GF-D8 (cell line): ENCODE results near the gene STK32B.
"Not testable (repeated sequence)": the region's sequence is repeated elsewhere in the genome, so short reads cannot be mapped to it uniquely, and the experiment has no call there.

Experiments used
- DNase-seq: peaks from one replicate; lab custom pipeline; 2025; lab: John Stamatoyannopoulos, UW

Gene STK32B

DNA sequence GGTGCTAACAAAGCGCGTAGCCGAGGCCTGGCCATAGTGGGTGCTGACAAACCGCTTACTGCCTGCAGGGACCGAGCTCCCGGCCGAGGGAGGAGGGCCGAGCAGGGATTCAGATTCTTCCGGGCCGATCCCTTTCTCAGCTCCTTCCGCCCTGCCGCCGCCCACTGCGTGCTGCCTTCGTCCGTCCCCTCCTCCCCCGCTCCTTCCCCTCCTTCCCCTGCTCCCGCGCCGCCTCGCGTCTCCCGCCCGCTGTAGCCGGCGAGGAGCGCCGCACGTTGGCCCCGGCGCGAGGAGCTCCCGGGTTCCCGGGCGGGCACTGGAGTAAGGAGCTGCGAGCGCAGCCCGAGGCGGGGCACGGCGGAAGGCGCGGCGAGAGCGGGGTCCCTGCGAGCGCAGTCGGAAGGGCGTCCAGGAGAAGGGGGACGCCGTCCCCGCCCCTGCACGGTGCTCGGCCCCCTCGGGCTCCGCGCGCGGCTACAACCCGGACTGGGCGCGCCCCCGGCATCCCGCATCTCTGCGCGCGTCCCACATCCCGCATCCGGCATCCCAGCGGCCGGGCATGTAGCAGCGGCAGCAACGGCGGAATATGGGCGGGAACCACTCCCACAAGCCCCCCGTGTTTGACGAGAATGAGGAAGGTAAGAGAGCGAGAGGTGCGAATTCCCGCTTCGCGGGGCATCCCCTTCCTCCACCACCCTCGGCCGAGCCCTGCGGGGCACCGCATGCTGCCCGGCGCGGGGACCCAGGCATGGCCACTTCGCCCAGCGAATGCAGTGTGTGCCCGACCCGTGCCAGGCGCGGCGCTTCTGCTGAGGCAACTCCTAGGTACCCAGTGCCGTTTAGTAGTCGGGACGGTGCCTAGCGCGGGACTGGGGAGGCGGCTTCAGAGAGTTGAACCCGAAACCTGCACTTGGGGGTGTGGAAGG, at the start of gene STK32B:
TSS of gene STK32B (plus strand) at position 203 of the 926 bp plus-strand sequence.
- no peak for DNase-seq

DNA sequence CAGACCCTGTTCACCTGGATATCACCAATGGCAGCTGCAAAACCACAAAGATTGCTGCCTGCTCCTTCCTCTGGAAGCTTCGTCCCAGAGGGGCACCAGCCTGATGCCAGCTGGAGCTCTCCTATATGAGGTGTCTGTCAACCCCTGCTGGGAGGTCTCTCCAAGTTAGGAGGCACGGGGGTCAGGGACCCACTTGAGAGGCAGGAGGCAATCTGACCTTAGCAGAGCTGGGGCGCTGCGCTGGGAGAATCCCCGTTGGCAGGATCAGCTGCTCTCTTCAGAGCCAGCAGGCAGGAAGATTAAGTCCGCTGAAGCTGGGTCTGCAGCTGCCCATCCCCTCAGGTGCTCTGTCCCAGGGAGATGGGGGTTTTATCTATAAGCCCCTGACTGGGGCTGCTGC, 49.6 kb upstream of the STK32B start:
- DNase-seq = not testable (repeated sequence)

DNA sequence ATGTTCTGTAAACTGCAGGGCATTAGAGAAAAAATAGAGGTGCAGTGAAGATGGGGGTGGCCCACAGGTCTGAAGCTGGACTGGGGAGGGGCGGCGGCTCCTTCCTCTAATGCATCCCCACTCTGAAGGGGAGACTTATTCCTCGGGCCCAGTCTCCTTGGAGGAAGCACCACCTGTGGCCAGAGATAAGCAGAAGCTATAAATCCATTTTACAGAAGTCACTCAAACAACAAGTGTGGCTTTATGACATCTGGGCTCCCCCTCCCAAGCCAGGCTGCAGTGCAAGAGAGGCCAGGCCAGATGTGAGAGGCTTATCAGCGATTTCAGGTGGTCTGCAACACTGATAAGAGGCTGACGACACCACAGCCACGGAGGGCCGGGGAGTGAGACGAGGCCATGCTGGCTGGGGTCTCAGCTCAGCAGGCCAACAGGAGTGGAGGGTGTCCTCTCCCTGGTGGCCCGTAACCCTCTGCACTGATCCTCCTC, 47.9 kb upstream of the STK32B start:
- no peak for DNase-seq

DNA sequence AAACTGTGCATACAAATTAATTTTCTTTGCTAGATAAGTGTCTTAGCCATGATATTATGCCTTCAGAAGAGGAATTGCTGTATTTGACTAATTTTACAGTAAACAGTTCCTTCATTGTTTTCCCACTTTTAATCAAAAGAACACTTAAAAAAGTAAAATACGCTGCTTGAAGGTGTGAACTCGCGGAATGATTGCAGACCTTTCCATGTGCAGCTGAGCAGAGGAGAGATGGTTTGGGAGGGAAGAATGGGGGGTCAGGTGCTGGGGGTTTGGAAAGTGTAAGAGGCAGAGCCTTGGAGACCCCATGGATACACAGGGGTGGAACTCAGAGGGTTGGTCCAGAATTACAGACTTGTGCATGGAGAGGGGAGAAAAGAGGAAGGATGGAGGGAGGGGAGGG, 47.4 kb upstream of the STK32B start:
- DNase-seq = no peak

DNA sequence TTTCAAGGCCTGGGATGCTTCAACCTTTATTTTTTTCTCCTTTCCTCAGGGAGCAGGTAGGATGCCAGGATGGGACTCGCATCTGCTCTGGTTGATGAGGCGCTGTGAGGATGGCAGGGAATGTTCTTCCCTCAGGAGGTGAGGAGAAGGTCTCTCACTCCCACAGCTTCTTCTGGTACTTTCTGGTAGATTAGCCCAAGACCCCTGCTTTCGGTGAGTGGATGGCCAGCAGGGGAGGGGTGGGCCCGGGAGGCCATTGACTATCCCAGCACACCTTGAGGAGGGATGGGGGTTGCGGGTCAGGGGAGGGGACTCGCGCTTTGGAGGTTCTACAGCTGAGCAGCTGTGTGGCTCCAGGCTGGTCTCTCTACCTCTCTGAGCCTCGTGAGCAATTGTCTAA, 46.8 kb upstream of the STK32B start:
- no peak for DNase-seq

DNA sequence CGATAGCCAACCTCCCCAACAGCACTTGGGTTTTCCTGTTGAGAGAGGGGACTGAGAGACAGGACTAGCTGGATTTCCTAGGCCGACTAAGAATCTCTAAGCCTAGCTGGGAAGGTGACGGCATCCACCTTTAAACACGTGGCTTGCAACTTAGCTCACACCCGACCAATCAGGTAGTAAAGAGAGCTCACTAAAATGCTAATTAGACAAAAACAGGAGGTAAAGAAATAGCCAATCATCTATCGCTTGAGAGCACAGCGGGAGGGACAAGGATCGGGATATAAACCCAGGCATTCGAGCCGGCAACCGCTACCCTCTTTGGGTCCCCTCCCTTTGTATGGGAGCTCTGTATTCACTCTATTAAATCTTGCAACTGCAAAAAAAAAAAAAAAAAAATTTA, 44.3 kb upstream of the STK32B start:
- DNase-seq = not testable (repeated sequence)

DNA sequence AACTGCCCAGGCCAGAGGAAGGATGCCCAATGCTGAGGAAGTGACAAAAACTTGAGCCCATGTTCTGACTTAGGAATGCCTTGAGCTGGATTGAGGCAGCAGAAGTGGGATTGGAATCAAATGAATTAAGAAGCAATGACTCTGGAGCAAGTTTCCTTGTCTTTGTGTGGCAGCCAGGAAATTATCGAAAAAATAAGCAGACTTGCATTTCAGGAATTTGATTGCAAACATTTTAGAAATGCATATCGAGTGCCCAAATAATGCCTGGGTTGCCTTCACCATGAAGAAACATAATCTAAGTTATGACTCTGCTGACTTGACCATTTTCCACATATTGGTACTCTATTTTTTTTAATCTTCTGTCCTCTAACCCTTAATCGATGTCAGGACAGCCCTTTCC, 41.5 kb upstream of the STK32B start:
- no peak for DNase-seq

DNA sequence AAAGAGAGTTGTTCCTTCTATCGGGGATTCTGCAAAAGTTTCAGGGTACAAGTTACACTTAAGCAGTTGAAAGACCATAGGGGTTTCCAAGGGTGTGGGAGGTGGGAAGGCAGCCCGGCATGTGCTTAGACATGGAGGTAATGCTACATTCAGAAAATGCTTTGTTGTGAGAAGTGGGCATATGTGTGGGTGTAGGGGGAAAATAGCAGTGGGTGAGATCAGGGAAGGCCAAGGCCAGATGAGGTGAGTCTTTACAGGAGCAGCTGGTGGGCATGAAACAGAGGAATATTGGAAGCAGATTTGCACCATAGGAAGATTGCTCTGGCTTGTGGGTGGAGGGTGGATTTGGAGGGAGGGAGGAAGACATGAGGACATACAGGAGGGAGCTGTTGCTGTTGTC, 40.3 kb upstream of the STK32B start:
- DNase-seq = no peak

DNA sequence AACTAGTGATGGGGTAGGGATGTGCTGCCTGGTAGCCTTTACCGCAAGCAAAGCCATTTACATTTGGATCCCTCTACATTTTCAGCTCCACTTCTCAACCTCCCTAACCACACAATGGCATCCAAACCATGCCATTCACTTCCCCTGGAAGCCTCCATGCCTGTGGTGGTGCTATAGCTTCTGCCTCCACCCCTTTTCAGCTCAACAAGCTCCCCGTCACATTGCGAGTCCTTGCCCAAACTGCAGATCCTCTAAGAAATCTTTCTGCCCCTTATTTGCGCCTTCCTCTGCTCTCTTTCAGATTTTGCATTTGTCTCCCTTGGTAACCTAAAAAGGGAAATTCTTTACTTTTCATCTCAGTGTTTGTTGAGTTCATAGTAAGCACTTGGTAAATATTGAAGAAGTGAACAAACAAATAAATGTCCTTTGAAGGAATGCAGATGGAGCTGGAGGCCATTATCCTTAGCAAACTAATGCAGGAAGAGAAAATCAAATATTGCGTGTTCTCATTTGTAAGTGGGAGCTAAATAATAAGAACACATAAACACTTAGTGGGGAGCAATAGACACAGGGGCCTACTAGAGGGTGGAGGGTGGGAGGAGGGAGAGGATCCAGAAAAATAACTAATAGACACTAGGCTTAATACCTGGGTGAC, 38.9 kb upstream of the STK32B start:
- no peak for DNase-seq

DNA sequence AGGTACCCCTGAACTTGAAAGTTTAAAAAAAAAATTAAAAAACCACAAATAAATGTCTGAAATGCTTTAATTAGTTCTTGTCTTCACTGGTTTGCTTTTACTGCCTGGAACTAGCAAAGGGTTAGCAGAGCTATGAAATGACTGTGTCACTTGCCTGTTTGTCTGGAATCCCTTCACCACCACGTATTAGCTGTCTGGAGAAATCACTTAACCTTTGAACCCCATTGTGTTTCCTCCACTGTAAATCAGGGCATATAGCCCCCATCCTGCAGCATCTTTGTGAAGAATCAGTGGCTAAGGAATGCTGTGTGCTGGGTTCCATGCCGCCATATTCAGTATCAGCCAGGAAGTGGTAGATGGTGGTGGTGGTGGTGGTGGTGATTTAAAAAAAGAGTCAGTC, 38.3 kb upstream of the STK32B start:
- DNase-seq = no peak

DNA sequence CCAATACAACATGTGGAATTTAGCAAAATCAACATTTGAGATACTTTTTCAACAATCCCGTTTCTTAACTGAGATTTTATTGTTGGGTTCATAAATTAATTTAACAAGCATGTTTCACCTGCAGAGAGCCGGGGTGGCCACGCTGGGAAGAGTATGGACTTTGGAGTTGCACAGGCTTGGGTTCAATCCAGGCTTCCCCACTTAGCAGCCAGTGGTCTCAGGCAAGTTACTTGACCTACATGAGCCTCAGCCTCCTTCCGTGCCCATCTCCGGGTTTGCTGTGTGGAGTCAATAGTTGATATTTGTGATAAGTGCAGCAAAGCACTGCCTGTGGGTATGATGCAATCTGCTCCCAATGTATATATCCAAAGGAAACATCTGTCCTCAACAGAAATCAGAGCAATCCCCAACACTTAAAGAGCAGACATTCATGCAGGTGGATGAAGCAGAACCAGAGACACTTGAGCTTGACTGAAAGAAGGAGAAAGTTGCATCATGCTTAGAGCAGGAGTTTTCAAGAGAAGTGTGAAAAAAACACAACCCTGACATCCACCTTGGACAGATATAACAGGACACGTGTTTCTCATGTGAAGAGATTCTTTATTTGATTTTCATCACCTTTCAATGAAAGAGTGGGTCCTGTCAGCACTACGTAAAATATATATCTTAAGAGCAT, 37.1 kb upstream of the STK32B start:
- no peak for DNase-seq

DNA sequence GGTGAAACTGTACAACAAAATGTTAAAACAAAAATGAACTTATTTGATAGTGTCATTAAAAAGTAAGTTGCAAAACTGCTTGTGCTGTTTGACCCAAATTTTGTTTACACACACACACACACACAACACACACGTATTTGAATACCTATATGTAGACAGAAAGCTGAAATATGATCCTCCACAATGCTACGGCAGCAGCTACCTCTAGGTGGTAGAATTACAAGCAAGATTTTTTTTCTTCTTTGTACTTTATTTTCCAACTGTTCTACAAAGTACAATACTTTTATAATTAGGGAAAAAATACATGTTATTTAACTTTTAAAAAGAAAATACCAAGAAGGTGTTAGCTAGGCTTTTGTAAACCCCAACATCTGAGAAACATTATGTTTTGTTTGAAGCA, 33.2 kb upstream of the STK32B start:
- no peak for DNase-seq

DNA sequence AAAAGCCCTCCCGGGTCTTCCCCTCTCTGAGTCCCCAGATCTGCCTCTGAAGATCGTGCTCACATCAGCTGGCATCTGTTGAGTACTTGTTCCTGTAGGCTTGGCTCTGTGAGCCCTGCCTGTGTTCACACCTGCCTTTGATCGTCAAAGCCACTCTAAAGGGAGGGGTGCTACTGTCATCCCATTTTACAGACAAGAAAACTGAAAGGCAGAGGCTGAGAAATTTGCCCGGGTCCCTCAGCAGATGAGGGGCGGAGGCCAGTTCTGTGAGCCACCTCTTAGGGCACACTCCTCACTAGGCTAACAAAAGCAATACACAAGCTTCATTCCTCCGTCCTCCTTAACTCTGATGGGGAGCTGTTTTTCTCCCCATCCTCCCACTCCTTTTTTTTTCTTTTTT, 32.7 kb upstream of the STK32B start:
- no peak for DNase-seq

DNA sequence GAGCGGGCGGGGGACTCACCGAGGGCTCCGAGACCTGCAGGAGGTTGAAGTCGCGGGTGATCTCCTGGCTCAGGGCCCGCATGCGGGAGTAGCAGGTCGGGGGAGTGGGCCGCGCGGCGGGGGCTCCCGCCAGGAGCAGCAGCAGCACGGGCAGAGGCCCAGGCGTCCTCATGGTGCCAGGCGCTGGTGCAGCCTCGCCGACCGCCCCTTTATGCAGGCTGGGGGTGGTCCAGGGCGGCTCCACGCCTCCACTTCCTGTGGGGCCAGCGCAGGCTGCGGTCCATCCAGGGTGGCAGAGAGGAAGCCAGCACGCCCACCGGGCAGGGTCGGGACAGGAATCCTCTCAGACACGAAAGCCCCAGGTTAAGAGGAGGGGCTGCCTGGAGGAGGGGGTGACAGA, 32.0 kb upstream of the STK32B start, which contains the start of gene CYTL1:
TSS of gene CYTL1 (minus strand) at position 185 of the 400 bp plus-strand sequence. CDS start at position 172, 13 bp downstream.
- no peak for DNase-seq

DNA sequence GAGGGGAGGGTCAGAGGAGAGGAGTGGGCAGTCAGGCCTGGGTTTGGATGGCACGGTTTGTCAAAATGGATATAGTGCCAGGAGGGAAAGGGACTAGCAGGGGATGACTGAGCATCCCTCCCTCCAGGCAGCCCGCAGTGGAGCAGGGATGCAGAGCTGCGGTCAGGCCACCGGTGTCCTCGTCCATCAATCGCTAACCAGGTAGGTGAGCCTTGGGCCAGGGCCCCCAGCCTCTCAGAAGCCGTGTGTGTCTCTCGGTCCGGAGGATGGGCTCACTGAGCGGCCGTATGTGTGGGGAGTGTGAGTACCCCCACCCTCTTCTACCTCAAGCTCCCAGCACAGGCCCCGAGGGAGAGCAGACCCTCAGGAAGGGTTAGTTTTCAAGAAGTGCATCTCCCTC, 31.5 kb upstream of the STK32B start:
- no peak for DNase-seq

DNA sequence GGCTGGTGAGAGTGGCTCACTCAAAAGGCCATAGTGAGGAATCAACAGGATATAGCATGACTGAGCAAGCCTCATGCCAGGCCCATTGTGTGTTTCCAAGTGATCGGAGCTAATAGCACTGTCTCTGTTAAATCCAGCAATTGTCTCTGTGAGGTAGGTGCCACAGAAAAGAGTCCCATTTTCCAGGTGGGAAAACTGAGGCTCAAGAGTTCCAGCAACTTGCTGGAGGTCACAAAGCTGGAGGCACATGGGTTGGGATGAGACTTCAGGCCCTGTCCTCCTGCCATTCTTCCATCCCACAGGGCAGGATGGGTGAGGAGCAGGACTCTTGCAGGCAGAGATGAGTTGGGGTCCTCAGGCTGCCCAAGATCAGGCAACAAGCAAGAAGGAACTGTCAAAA, 30.9 kb upstream of the STK32B start:
- no peak for DNase-seq

DNA sequence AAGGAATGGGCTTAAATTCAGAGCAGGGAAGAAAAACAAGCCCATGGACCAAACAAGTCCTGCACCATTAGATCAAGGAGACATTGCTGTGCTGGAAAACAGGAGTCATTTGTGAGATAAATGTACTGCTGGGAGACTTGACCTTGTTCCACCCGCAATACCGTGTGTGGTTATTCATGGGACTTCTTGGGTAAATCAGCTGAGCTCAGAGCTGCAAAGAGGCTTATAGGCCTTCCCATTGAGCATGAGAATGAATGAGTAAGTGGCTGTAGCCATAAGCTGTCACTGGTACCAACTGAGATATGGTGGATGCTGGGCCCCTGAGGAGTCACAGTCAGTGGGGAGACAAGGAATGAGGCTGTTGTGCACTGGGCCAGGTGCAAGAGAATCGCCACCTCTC, 29.7 kb upstream of the STK32B start:
- DNase-seq = no peak

DNA sequence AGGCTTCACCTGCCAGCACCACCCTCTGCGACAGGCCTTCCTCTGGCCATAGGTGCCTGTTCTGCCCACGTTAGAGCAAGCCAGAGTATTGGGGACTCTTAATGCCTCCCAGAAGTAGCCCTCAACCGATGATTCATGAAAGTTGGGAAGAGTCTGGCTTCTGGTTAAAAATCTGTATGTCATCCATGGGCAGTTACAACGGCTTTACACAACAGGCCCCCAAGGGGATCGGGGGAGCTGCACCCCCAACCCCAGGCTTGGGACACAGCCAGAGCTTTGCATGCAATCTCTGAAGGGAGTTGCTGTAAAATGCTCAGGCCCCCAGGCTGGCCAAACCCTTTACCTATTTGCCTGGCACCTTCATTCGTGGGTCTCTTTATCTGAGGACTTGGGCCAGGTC, 26.6 kb upstream of the STK32B start:
- no peak for DNase-seq

DNA sequence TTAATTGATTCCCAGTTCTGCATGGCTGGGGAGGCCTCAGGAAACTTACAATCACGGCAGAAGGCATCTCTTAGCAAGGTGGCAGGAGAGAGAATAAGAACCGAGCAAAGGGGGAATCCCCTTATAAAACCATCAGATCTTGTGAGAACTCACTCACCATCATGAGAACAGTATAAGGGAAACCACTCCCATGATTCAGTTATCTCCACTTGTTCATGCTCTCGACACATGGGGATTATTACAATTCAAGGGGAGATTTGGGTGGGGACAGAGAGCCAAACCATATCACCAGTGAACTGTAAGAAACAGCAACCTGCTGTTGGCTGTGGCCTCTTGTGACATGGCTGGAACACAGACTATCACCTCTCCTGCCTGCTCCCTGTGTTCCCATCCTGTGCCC, 24.9 kb upstream of the STK32B start:
- DNase-seq = no peak

DNA sequence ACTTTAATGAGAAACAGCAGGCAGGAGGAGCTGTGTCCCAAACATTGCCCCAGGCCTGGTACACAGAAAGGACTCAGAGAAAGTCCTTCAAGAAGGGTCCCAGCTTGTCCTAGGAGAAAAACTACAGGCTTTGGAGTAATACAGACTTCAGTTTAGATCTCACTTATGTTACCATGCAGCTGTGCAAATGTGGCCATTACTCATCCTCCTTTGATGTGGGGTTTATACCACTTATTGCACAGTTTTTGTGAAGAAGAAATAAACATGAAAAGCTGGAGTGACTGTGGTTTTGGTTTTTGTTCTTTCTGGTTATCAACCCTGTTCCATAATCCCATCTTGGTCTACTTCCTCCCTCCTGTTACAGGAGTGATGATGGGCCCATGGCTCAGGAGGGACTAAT, 23.9 kb upstream of the STK32B start:
- no peak for DNase-seq

DNA sequence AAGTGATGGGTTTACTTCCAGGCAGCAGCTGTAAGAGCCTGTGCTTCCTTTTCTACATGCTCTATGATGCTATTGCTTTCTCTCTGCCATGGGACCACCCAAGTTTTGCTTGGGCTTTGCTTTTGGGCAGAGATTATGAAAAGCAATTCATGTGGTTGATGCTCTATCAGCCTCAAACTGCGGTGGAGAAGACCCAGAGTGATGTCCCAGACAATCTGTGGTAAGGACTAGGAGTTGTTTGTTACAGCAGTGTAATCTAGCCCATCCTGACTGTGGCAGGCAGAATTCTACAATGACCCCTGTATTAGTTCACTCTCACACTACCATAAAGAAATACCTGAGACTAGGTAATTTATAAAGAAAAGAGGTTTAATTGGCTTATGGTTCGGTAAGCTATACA, 22.8 kb upstream of the STK32B start:
- DNase-seq = no peak

DNA sequence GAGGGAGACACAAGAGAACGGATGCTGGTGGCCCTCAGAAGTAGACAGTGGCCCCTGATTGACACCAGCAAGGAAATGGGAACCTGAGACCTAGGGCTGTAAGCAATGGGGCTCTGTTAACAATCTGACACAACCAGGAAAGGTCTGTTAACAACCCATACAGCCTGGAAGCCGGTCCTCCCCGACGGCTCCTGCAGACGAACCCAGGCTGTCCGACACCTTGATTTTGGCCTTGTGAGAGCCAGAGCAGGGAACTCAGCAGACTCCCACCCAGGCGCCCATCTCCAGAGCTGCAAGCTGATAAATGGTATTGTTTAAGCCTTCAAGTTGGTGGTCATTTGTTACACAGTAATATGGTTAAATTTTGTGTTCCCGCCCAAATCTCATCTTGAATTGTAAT, 21.8 kb upstream of the STK32B start:
- DNase-seq = no peak

DNA sequence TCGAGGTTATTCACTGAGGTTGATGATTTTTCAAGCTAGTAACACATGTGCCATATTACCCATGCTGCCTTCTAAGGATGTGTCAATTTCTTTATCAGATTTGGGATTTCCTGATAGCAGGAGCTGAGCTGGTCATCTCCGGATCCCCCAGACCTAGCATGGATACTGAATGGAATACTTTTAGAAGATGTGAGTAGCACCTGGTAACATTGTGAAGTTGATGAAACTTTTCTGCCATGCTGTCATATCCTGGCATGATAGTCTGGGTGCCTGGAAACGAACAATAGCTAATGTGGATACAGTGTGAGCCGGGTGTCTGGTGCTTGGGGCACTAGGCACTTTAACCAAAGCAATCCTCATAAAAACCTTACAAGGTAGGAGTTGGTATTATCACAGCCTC, 21.1 kb upstream of the STK32B start:
- no peak for DNase-seq
